Gastrocnemius medialis (tissue), 4 donors: Measurements from ENCODE around the gene ITPK1. TPM values are rescaled to one million over a fixed set of nuclear protein-coding genes. Genes with fewer than 3 reads are reported as not detected.

Experiments
- ATAC-seq, 2 donors: fragments of 150-250 bp; one replicate each; pipeline ENCODE4 v1.9.1; 2016
- DNase-seq, 2 donors: peaks; one replicate each; pipeline ENCODE4 v3.0.0-alpha.2; 2019
- H3K27ac ChIP-seq, 4 donors: fragments of 200-600 bp; sonication (generic); 1 replicate in 1 of 4; 2 replicates in 3 of 4; pipeline ENCODE4 v1.5.1; 2016 to 2018; ENCODE audit warnings: mild to moderate bottlenecking in 2 of 4, moderate library complexity in 1 of 4
- H3K27me3 ChIP-seq, 3 donors: fragments of 200-600 bp; sonication (generic) in 2 of 3; 1 replicate in 1 of 3; 2 replicates in 2 of 3; pipeline versions ENCODE4 v1.5.1 to v1.6.0; 2016 to 2019; ENCODE audit warnings: mild to moderate bottlenecking in 1 of 3, moderate library complexity in 1 of 3
- H3K36me3 ChIP-seq, 2 donors: fragments of 200-600 bp; sonication (generic) in 1 of 2; one replicate each; pipeline ENCODE4 v1.5.1; 2017 to 2018
- H3K4me1 ChIP-seq, 2 donors: fragments of 200-600 bp; sonication (generic) in 1 of 2; one replicate each; pipeline ENCODE4 v1.5.1; 2016 to 2017; ENCODE audit warnings: mild to moderate bottlenecking in 2 of 2
- H3K4me3 ChIP-seq, 4 donors: fragments of 200-600 bp; sonication (generic) in 3 of 4; 1 replicate in 1 of 4; 2 replicates in 3 of 4; pipeline ENCODE4 v1.5.1; 2016 to 2019; ENCODE audit warnings: mild to moderate bottlenecking in 2 of 4
- H3K9me3 ChIP-seq, 3 donors: fragments of 200-600 bp; sonication (generic) in 2 of 3; 1 replicate in 1 of 3; 2 replicates in 2 of 3; pipeline ENCODE4 v1.5.1; 2016 to 2019
- CTCF ChIP-seq, 5 experiments: fragments of 450-650 bp in 3 of 5; fragments of 200-600 bp in 2 of 5; sonication (generic) in 2 of 5; IDR thresholded peaks in 4 of 5; conservative IDR thresholded peaks in 1 of 5; 1 replicate in 4 of 5; 2 replicates in 1 of 5; pipeline ENCODE4 v1.5.1; 2016 to 2019; ENCODE audit warnings: antibody characterized with exemption in 5 of 5, mild to moderate bottlenecking in 3 of 5, moderate library complexity in 3 of 5
- POLR2A ChIP-seq, 2 donors: fragments of 450-650 bp; IDR thresholded peaks; one replicate each; pipeline ENCODE4 v1.6.1; 2017; ENCODE audit warnings: antibody characterized with exemption in 2 of 2, mild to moderate bottlenecking in 2 of 2, moderate library complexity in 2 of 2
- in situ Hi-C, 4 donors: fragments of 200-750 bp; cut with MboI; loops; one replicate each; pipeline versions ENCODE4 v1.15.0 to v1.8.0; 2017; ENCODE audit warnings: low sequenced_read_pairs in 4 of 4
- intact Hi-C: fragments of 100-400 bp; cut with DNase I; formaldehyde crosslinking; loops from one replicate; pipeline ENCODE4 v1.15.1; 2023; ENCODE audit warnings: low total_unique reads
- total RNA-seq, 4 donors: library from RNA; depleted of rRNA; stranded (reverse); fragments of >200 nt; gene quantifications; one replicate each; pipeline versions ENCODE4 v1.1.0 to v1.2.3, GENCODE V29; 2016

ITPK1 gene
- total RNA-seq, 4 donors from 2014 or later = 49.7 to 80.1 (median 53.6) TPM

GRCh38 chr14:92924247-92924646, 191.5 kb downstream of the ITPK1 start:
- TF ChIP-seq CTCF (IDR thresholded peaks at IDR 0.05 in 4 of 5, conservative IDR thresholded peaks at IDR 0.05 in 1 of 5) (no peak), POLR2A (IDR thresholded peaks at IDR 0.05) (no peak)
- in situ Hi-C loops = no loop called here
- no peaks in the 10 kb centered on the region for H3K4me1 ChIP-seq
- no peak for ATAC-seq
- intact Hi-C loops = no loop called here
- H3K4me3 ChIP-seq = no peak overlapping the region
- no peak for DNase-seq
- peaks cover 0 to 12% (median 5%) of the 10 kb centered on the region in 3 donors for H3K27me3 ChIP-seq
- H3K9me3 ChIP-seq = no peaks in the 10 kb centered on the region
- no peaks in the 10 kb centered on the region for H3K36me3 ChIP-seq
- H3K27ac ChIP-seq = no peak overlapping the region

- Histone ChIP-seq H3K36me3 (no peaks in the 10 kb centered on the region), H3K9me3 (no peaks in the 10 kb centered on the region), H3K4me1 (no peaks in the 10 kb centered on the region), H3K27ac (no peak overlapping the region), H3K4me3 (no peak overlapping the region), H3K27me3 (peaks cover 0 to 12% (median 5%) of the 10 kb centered on the region in 3 donors)
- intact Hi-C loops (no loop called here), in situ Hi-C loops (no loop called here)
- no peak for TF ChIP-seq CTCF (IDR thresholded peaks at IDR 0.05 in 4 of 5, conservative IDR thresholded peaks at IDR 0.05 in 1 of 5)
- TF ChIP-seq POLR2A (IDR thresholded peaks at IDR 0.05) = no peak
- ATAC-seq = no peak
- DNase-seq = no peak
These were observed 192.0 kb downstream of the ITPK1 start for GRCh38 chr14:92923744-92924103.

GRCh38 chr14:92922883-92923743, 192.6 kb downstream of the ITPK1 start, which contains the start of gene CHGA:
Gene CHGA (plus strand): TSS chr14:92923150. CDS start chr14:92923360, 210 bp downstream.
- ATAC-seq (no peak), DNase-seq (no peak)
- intact Hi-C loops (no loop called here), in situ Hi-C loops (no loop called here)
- Histone ChIP-seq H3K4me1 (no peaks in the 10 kb centered on the region), H3K27ac (no peak within 1 kb of the TSS), H3K9me3 (no peaks in the 10 kb centered on the region), H3K4me3 (no peak within 1 kb of the TSS), H3K27me3 (peaks cover 0 to 12% (median 5%) of the 10 kb centered on the region in 3 donors), H3K36me3 (no peaks in the 10 kb centered on the region)
- TF ChIP-seq CTCF (IDR thresholded peaks at IDR 0.05 in 4 of 5, conservative IDR thresholded peaks at IDR 0.05 in 1 of 5) (no peak), POLR2A (IDR thresholded peaks at IDR 0.05) (no peak)

GRCh38 chr14:92922155-92922735, 193.5 kb downstream of the ITPK1 start:
- no peak for ATAC-seq
- intact Hi-C loops = no loop called here
- H3K27me3 ChIP-seq = peaks cover 0 to 12% (median 5%) of the 10 kb centered on the region in 3 donors

More at GRCh38 chr14:92922155-92922735, 193.5 kb downstream of the ITPK1 start:
- H3K27ac ChIP-seq = no peak overlapping the region
- no peaks in the 10 kb centered on the region for H3K4me1 ChIP-seq
- H3K36me3 ChIP-seq = no peaks in the 10 kb centered on the region
- no peak for DNase-seq
- no peak for TF ChIP-seq POLR2A (IDR thresholded peaks at IDR 0.05)
- TF ChIP-seq CTCF (IDR thresholded peaks at IDR 0.05 in 4 of 5, conservative IDR thresholded peaks at IDR 0.05 in 1 of 5) = no peak
- H3K9me3 ChIP-seq = no peaks in the 10 kb centered on the region
- in situ Hi-C loops = no loop called here
- H3K4me3 ChIP-seq = no peak overlapping the region
